ENCODE measurements around the gene TNS3.

DNA sequence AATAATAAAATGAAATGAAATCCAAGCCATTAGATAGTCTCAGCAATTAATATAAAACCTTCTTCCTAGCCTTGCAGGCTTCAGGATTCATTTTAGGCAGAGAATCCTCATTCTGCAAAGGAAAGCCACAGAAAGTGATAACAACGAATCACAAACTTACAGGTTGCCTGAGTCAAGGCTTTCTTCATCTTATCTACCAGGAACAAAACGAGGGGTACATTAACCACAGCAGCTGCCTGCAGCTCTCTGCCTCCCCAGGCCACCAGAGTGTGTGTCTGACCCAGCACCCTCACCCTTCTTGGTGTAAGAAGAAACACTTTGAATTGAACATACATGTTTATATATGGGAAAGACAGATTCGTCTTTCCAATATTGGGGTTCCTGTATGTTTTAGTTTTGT is 12.5 kb upstream of the TNS3 start:
- TF ChIP-seq, protein P1, sequence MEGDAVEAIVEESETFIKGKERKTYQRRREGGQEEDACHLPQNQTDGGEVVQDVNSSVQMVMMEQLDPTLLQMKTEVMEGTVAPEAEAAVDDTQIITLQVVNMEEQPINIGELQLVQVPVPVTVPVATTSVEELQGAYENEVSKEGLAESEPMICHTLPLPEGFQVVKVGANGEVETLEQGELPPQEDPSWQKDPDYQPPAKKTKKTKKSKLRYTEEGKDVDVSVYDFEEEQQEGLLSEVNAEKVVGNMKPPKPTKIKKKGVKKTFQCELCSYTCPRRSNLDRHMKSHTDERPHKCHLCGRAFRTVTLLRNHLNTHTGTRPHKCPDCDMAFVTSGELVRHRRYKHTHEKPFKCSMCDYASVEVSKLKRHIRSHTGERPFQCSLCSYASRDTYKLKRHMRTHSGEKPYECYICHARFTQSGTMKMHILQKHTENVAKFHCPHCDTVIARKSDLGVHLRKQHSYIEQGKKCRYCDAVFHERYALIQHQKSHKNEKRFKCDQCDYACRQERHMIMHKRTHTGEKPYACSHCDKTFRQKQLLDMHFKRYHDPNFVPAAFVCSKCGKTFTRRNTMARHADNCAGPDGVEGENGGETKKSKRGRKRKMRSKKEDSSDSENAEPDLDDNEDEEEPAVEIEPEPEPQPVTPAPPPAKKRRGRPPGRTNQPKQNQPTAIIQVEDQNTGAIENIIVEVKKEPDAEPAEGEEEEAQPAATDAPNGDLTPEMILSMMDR (IDR thresholded peaks at IDR 0.05): no peak
- no peak for TF ChIP-seq EZH2 (IDR thresholded peaks at IDR 0.05; ENCODE audit: borderline replicate concordance, insufficient read depth, low read depth, low read length, poor library complexity, severe bottlenecking)

All from B cell (primary cell).